Hepatocyte (in vitro differentiated cells): ENCODE measurements around the gene LHPP. TPM values are rescaled to one million over a fixed set of nuclear protein-coding genes. Genes with fewer than 3 reads are reported as not detected.

Source experiments
- DNase-seq: peaks from one replicate; pipeline ENCODE4 v3.0.0-alpha.2; 2016; ENCODE audit warnings: low spot score
- H2AFZ ChIP-seq: fragments of 200-600 bp; sonication (generic); 2 replicates; pipeline ENCODE4 v1.6.0; 2016; ENCODE audit warnings: antibody characterized with exemption, mild to moderate bottlenecking
- H3K27ac ChIP-seq: fragments of 200-600 bp; sonication (generic); 2 replicates; pipeline ENCODE4 v1.5.1; 2016; ENCODE audit warnings: mild to moderate bottlenecking
- H3K27me3 ChIP-seq: fragments of 200-600 bp; sonication (generic); 2 replicates; pipeline ENCODE4 v1.6.1; 2016
- H3K36me3 ChIP-seq: fragments of 200-600 bp; sonication (generic); replicated peaks from 2 replicates; pipeline ENCODE4 v1.5.1; 2016; ENCODE audit warnings: low read depth; ENCODE audit not compliant: insufficient read depth
- H3K4me1 ChIP-seq: fragments of 200-600 bp; sonication (generic); 2 replicates; pipeline ENCODE4 v1.5.1; 2016; ENCODE audit warnings: mild to moderate bottlenecking, moderate library complexity; ENCODE audit not compliant: insufficient read depth
- H3K4me2 ChIP-seq: fragments of 200-600 bp; sonication (generic); 2 replicates; pipeline ENCODE4 v1.6.0; 2016
- H3K4me3 ChIP-seq: fragments of 200-600 bp; sonication (generic); 2 replicates; pipeline ENCODE4 v1.5.1; 2016; ENCODE audit warnings: mild to moderate bottlenecking
- H3K79me2 ChIP-seq: fragments of 200-600 bp; sonication (generic); 2 replicates; pipeline ENCODE4 v1.6.0; 2017; ENCODE audit warnings: mild to moderate bottlenecking
- H3K9me2 ChIP-seq: fragments of 200-600 bp; sonication (generic); replicated peaks from 2 replicates; pipeline ENCODE4 v1.6.0; 2017; ENCODE audit warnings: mild to moderate bottlenecking; ENCODE audit not compliant: insufficient read depth
- H3K9me3 ChIP-seq: fragments of 200-600 bp; sonication (generic); 2 replicates; pipeline ENCODE4 v1.5.1; 2016; ENCODE audit warnings: low read depth, mild to moderate bottlenecking
- H4K20me1 ChIP-seq: fragments of 200-600 bp; sonication (generic); 2 replicates; pipeline ENCODE4 v1.6.0; 2016; ENCODE audit warnings: mild to moderate bottlenecking; ENCODE audit not compliant: insufficient read depth, poor library complexity, severe bottlenecking
- EZH2 ChIP-seq: fragments of 200-600 bp; sonication (generic); IDR thresholded peaks from 2 replicates; pipeline ENCODE4 v1.6.1; 2016; ENCODE audit warnings: antibody characterized with exemption, mild to moderate bottlenecking, borderline replicate concordance
- EZH2phosphoT487 ChIP-seq: fragments of 200-600 bp; sonication (generic); IDR thresholded peaks from one replicate; pipeline ENCODE4 v1.6.1; 2018; ENCODE audit warnings: antibody characterized with exemption, mild to moderate bottlenecking, low read depth, moderate library complexity; ENCODE audit not compliant: unreplicated experiment, severe bottlenecking
- WGBS: methylation state at CpG from one replicate; pipeline ENCODE4 v1.1.6; 2016; ENCODE audit warnings: low lambda C conversion rate; ENCODE audit errors: missing lambda C conversion rate; 5-methylcytosine and 5-hydroxymethylcytosine counted together
- polyA plus RNA-seq: library from polyadenylated mRNA; unstranded; fragments of >200 nt; fragmentation: Nextera tagmentation; extraction: Ambion mirVana; gene quantifications from 2 replicates; pipeline ENCODE4 v1.2.1, GENCODE V29; 2016
- total RNA-seq: library from RNA; depleted of rRNA; stranded (reverse); fragments of >200 nt; gene quantifications from 2 replicates; pipeline ENCODE4 v1.2.3, GENCODE V29; 2014
- TF ChIP-seq, protein P1 (sequence below): fragments of 200-600 bp; sonication (generic); IDR thresholded peaks from 2 replicates; pipeline ENCODE4 v1.5.1; 2016; ENCODE audit warnings: antibody characterized with exemption, mild to moderate bottlenecking; ENCODE audit not compliant: poor library complexity

Gene LHPP
- total and polyA plus RNA-seq, 2 experiments from 2014 or later, result 29.4 to 30.3 TPM

DNA sequence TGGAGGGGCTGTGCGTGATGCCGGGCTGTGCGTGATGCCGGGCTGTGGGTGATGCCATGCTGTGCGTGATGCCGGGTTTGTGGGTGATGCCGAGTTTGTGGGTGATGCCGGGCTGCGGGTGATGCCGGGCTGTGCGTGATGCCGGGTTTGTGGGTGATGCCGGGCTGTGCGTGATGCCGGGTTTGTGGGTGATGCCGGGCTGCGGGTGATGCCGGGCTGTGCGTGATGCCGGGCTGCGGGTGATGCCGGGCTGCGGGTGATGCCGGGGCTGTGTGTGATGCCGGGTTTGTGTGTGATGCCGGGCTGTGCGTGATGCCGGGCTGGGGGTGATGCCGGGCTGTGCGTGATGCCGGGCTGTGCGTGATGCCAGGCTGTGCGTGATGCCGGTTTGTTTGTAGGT lies 153.6 kb downstream of the LHPP start:
- H3K36me3 ChIP-seq, result no peaks in the 10 kb centered on the region
- no peak overlapping the region for H2AFZ ChIP-seq
- H3K9me3 ChIP-seq, result no peaks in the 10 kb centered on the region
- H3K4me2 ChIP-seq, result no peak overlapping the region
- DNase-seq, result no peak
- H3K79me2 ChIP-seq, result no peaks in the 10 kb centered on the region
- H3K4me1 ChIP-seq, result no peaks in the 10 kb centered on the region
- no peaks in the 10 kb centered on the region for H4K20me1 ChIP-seq
- 99% methylated on average over 14 of the region's 34 CpGs for WGBS
- H3K9me2 ChIP-seq, result no peaks in the 10 kb centered on the region
- TF ChIP-seq EZH2 (no peak), EZH2phosphoT487 (no peak)
- TF ChIP-seq, protein P1, sequence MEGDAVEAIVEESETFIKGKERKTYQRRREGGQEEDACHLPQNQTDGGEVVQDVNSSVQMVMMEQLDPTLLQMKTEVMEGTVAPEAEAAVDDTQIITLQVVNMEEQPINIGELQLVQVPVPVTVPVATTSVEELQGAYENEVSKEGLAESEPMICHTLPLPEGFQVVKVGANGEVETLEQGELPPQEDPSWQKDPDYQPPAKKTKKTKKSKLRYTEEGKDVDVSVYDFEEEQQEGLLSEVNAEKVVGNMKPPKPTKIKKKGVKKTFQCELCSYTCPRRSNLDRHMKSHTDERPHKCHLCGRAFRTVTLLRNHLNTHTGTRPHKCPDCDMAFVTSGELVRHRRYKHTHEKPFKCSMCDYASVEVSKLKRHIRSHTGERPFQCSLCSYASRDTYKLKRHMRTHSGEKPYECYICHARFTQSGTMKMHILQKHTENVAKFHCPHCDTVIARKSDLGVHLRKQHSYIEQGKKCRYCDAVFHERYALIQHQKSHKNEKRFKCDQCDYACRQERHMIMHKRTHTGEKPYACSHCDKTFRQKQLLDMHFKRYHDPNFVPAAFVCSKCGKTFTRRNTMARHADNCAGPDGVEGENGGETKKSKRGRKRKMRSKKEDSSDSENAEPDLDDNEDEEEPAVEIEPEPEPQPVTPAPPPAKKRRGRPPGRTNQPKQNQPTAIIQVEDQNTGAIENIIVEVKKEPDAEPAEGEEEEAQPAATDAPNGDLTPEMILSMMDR, result no peak
- H3K27me3 ChIP-seq, result no peaks in the 10 kb centered on the region
- H3K4me3 ChIP-seq, result no peak overlapping the region
- no peak overlapping the region for H3K27ac ChIP-seq

DNA sequence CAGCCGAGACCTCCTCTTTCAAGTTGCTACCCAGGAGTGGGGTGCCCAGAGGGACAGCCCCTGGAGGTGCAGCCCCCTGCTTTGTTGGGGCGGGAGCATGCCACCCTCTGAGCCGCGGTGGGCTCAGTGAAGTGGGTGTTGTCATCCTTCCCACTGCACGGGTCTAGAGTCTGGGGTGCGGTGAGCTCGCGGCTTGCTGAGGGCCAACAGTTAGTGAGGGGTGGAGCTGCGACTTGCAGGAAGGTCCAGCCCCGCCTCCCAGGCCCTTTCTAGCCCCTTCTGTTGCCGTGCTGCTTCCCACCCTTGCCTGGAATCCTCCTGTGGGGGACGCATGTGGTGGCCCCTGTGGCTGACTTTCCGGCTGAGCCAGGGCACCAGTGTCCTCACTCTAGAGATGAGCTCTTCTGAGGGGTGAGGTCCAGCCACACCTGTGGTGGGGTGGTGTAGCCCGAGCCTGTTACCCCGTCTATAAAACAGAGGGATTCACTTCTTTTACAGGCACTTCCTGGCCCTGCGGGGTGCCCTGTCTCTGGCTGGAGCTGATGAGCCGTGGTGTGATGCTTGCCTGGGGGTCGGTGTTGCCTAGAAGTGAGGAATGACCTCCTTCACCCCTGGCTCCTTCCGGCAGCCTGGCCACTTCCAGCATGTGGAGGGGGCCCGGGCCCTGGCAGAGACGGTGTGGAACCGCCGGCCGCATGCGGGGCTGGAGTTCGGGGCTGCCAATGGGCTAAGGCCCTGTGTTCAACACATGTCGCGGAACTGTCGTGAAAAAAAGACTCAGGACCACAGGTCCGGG lies 154.6 kb downstream of the LHPP start:
- Histone ChIP-seq H4K20me1 (no peaks in the 10 kb centered on the region), H3K9me2 (no peaks in the 10 kb centered on the region), H3K4me3 (no peak overlapping the region), H3K79me2 (no peaks in the 10 kb centered on the region), H3K27me3 (no peaks in the 10 kb centered on the region), H3K36me3 (no peaks in the 10 kb centered on the region), H3K4me2 (no peak overlapping the region), H2AFZ (no peak overlapping the region), H3K27ac (no peak overlapping the region), H3K4me1 (no peaks in the 10 kb centered on the region), H3K9me3 (no peaks in the 10 kb centered on the region)
- no peak for TF ChIP-seq EZH2phosphoT487
- TF ChIP-seq EZH2, result no peak
- TF ChIP-seq, protein P1, result no peak
- no peak for DNase-seq
- WGBS, result 87% methylated on average over 23 of the region's 30 CpGs

DNA sequence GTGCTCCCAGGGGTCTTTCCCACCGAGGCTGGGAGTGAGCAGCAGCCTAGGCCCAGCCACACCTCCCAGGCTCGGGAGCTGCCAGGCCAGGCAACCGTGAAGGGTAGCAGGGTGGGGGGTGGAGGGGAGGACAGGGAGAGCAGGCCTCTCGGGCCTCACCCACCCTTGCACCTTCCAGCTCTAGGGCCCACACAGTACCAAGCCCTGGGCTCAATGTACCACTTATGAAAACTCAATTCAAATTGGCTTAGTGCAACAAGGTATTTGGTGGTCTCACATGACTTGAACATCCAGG lies 155.2 kb downstream of the LHPP start:
- Histone ChIP-seq H3K9me3 (no peaks in the 10 kb centered on the region), H3K36me3 (no peaks in the 10 kb centered on the region), H4K20me1 (no peaks in the 10 kb centered on the region), H3K27me3 (no peaks in the 10 kb centered on the region), H3K9me2 (no peaks in the 10 kb centered on the region), H3K27ac (no peak overlapping the region), H3K4me2 (no peak overlapping the region), H3K79me2 (no peaks in the 10 kb centered on the region), H2AFZ (no peak overlapping the region), H3K4me1 (no peaks in the 10 kb centered on the region), H3K4me3 (no peak overlapping the region)
- WGBS, result 78% methylated on average over 4 of the region's 4 CpGs
- TF ChIP-seq EZH2phosphoT487, result no peak
- TF ChIP-seq, protein P1, result no peak
- no peak for TF ChIP-seq EZH2
- DNase-seq, result no peak
